HepG2 (cell line): ENCODE results near the gene DSTYK. TPM values are rescaled to one million over a fixed set of nuclear protein-coding genes. Genes with fewer than 3 reads are reported as not detected.

Experiments used
- FOXA1 ChIP-seq, 2 experiments: fragments of 450-650 bp in 1 of 2; sonication (generic) in 1 of 2; formaldehyde crosslinking in 1 of 2; IDR thresholded peaks; 2 replicates each; pipeline versions ENCODE4 v1.4.0 to v1.6.1; 2016 to 2020; ENCODE audit warnings: missing genetic modification reagents in 1 of 2
- HMG20A ChIP-seq: IDR thresholded peaks from 2 replicates; pipeline ENCODE4 v1.6.1; 2016; ENCODE audit warnings: borderline replicate concordance
- MTA3 ChIP-seq: sonication (generic); formaldehyde crosslinking; IDR thresholded peaks from 2 replicates; pipeline ENCODE4 v1.4.0; 2020; ENCODE audit warnings: missing genetic modification reagents
- SMARCE1 ChIP-seq: fragments of 450-650 bp; IDR thresholded peaks from 2 replicates; pipeline ENCODE4 v1.6.1; 2017; ENCODE audit warnings: borderline replicate concordance
- ZNF224 ChIP-seq: sonication (generic); formaldehyde crosslinking; IDR thresholded peaks from 2 replicates; pipeline ENCODE4 v1.5.0; 2020; ENCODE audit warnings: mild to moderate bottlenecking, missing genetic modification reagents
- ZNF253 ChIP-seq: sonication (generic); formaldehyde crosslinking; IDR thresholded peaks from 2 replicates; pipeline ENCODE4 v1.8.0; 2022; ENCODE audit warnings: mild to moderate bottlenecking, missing genetic modification reagents, borderline replicate concordance
- ZNF33A ChIP-seq: sonication (generic); formaldehyde crosslinking; IDR thresholded peaks from 2 replicates; pipeline ENCODE4 v1.5.1; 2020; ENCODE audit warnings: missing genetic modification reagents, mild to moderate bottlenecking, moderate library complexity, borderline replicate concordance
- polyA plus RNA-seq, 8 experiments: library from polyadenylated mRNA; depleted of rRNA in 3 of 8; stranded (reverse) in 7 of 8; unstranded in 1 of 8; fragments of >200 nt; fragmentation: Illumina TruSeq in 4 of 8; extraction: Trizol in 4 of 8; gene quantifications; 2 replicates each; pipeline versions ENCODE4 v1.2.1 to v1.2.3, GENCODE V29; 2011 to 2016; ENCODE audit warnings: low read depth in 4 of 8, missing spikeins in 1 of 8, mixed read lengths in 1 of 8; ENCODE audit not compliant: insufficient read depth in 1 of 8
- total RNA-seq, 5 experiments: library from RNA; depleted of rRNA; stranded (reverse); fragments of >200 nt; fragmentation: Illumina TruSeq; extraction: Trizol; gene quantifications; 2 replicates each; pipeline ENCODE4 v1.2.3, GENCODE V29; 2016; ENCODE audit warnings: low read depth in 1 of 5
- TF ChIP-seq, protein P1 (sequence below): sonication (generic); formaldehyde crosslinking; IDR thresholded peaks from 2 replicates; pipeline ENCODE4 v1.4.0; 2020; ENCODE audit warnings: missing genetic modification reagents, borderline replicate concordance
- TF ChIP-seq, protein P2 (sequence below): IDR thresholded peaks from 2 replicates; pipeline ENCODE4 v1.6.1; 2016; ENCODE audit warnings: low read depth, borderline replicate concordance
- TF ChIP-seq, protein P3 (sequence below): sonication (generic); formaldehyde crosslinking; IDR thresholded peaks from 2 replicates; pipeline ENCODE4 v1.8.1; 2022; ENCODE audit warnings: mild to moderate bottlenecking, missing genetic modification reagents
- TF ChIP-seq, protein P4 (sequence below): sonication (generic); formaldehyde crosslinking; IDR thresholded peaks from 2 replicates; pipeline ENCODE4 v1.4.0; 2020; ENCODE audit warnings: mild to moderate bottlenecking, missing genetic modification reagents

The DSTYK gene
- total and polyA plus RNA-seq, 2 of the 13 experiments (the other 11 are each of a cell fraction or from before 2014, with no cell fraction given): 2.6 to 4.8 TPM

GRCh38 chr1:205111354-205111753 lies 100.1 kb downstream of the DSTYK start (continued):
- TF ChIP-seq, protein P1, sequence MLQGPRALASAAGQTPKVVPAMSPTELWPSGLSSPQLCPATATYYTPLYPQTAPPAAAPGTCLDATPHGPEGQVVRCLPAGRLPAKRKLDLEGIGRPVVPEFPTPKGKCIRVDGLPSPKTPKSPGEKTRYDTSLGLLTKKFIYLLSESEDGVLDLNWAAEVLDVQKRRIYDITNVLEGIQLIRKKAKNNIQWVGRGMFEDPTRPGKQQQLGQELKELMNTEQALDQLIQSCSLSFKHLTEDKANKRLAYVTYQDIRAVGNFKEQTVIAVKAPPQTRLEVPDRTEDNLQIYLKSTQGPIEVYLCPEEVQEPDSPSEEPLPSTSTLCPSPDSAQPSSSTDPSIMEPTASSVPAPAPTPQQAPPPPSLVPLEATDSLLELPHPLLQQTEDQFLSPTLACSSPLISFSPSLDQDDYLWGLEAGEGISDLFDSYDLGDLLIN: no peak
- no peak for TF ChIP-seq FOXA1 (IDR thresholded peaks at IDR 0.05)
- TF ChIP-seq FOXA1 (CRISPR knock-in tag; IDR thresholded peaks at IDR 0.05): no peak
- TF ChIP-seq, protein P2, sequence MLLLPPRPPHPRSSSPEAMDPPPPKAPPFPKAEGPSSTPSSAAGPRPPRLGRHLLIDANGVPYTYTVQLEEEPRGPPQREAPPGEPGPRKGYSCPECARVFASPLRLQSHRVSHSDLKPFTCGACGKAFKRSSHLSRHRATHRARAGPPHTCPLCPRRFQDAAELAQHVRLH (CRISPR knock-in tag): no peak
- no peak for TF ChIP-seq ZNF224 (CRISPR knock-in tag)
- TF ChIP-seq SMARCE1: no peak
- TF ChIP-seq ZNF33A (CRISPR knock-in tag): no peak
- TF ChIP-seq ZNF253 (CRISPR knock-in tag): no peak
- no peak for TF ChIP-seq HMG20A (CRISPR knock-in tag)
- TF ChIP-seq, protein P3, sequence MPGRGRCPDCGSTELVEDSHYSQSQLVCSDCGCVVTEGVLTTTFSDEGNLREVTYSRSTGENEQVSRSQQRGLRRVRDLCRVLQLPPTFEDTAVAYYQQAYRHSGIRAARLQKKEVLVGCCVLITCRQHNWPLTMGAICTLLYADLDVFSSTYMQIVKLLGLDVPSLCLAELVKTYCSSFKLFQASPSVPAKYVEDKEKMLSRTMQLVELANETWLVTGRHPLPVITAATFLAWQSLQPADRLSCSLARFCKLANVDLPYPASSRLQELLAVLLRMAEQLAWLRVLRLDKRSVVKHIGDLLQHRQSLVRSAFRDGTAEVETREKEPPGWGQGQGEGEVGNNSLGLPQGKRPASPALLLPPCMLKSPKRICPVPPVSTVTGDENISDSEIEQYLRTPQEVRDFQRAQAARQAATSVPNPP (CRISPR knock-in tag): no peak
- TF ChIP-seq MTA3 (CRISPR knock-in tag): no peak
- TF ChIP-seq, protein P4, sequence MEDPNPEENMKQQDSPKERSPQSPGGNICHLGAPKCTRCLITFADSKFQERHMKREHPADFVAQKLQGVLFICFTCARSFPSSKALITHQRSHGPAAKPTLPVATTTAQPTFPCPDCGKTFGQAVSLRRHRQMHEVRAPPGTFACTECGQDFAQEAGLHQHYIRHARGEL (CRISPR knock-in tag): no peak
